ENCODE data around the gene KLF17. TPM values are rescaled to one million over a fixed set of nuclear protein-coding genes. Genes with fewer than 3 reads are reported as not detected.

The KLF17 gene
- total and polyA plus RNA-seq, 5 experiments from 2014 or later: not detected

DNA sequence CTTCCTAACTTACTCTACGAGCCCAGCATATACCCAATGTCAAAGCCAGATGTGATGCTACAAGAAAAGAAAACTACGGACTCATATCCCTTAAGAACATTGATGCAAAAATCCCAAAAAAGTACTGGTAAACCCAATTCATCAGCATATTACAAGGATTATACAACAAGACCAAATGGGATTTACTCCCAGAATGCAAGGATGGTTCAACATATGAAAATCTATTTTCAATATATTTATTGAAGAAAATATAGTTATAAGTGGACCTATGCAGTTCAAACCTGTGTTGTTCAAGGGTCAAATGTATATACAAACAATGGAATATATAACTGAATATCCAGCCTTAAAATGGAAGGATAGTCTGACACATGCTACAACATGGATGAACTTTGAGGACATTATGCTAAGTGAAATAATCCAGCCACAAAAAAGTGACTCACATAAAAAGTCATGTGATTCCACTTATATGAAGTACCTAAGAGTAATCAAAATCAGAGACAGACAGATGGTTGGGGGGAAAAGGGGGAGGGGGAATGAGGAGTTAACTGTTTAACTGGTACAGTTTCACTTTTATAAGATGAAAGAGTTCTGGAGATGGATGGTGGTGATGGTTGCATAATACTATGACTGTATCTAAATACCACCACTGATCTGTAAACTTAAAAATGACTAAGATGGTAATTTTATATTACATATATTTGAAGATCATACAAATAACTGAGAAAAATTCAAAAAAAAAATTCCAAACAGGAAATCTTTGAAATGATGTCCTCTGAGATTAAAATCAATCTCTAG, 26.5 kb downstream of the KLF17 start:
- H3K27ac Mint-ChIP-seq: no peak overlapping the region
- POLR2A ChIA-PET: no interaction called here
- ATAC-seq (no peak), DNase-seq (no peak)
- peaks cover 3 to 44% (median 18%) of the 10 kb centered on the region in 9 donors for H3K9me3 Mint-ChIP-seq
- H3K4me1 Mint-ChIP-seq: no peaks in the 10 kb centered on the region
- peaks cover 0 to 17% (median 2%) of the 10 kb centered on the region in 3 donors for H3K36me3 Mint-ChIP-seq
- peaks cover 0 to 8% (median 3%) of the 10 kb centered on the region in 5 donors for H3K27me3 Mint-ChIP-seq
- H3K4me3 Mint-ChIP-seq: no peak overlapping the region

DNA sequence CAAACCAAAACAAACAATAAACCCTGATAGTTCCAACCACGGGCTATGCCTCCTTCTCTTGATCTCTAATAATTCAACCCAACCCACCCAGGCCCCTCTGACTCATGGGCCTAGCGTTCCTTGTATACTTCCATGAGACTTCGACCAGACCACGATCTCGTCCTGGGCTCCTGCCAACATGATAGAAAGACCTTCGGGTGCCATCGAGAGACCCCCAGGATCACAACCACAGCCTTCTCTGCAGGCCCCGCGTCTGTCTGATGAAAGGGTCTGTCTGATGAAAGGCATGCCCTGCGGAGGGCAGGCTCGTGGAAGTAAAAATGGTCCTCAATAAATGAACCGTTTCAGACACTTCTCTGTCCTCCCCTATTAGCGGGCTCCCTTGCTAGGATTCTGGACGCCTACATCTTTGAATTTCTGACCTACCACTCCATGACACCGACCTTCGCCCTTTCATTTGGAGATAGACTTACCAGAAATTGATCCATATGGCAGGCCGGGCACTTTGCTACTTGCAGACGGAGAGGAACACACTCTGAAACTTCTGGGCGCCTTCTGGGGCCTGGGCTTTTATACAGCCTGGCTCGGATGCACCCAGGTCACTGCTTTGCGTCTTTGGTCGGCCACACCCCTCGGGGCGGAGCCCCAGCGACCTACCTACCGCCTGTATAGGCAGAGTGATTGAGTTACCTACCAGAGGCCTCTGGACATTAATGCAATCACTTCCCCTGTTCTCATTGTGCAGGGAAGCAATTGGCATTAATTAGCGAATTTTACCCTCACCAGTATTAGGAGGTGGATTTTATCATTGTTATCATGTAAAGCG, 28.1 kb downstream of the KLF17 start:
- no peaks in the 10 kb centered on the region for H3K4me1 Mint-ChIP-seq
- H3K4me3 Mint-ChIP-seq: no peak overlapping the region
- H3K9me3 Mint-ChIP-seq: peaks cover 3 to 44% (median 18%) of the 10 kb centered on the region in 9 donors
- POLR2A ChIA-PET: no interaction called here
- peaks cover 0 to 17% (median 2%) of the 10 kb centered on the region in 3 donors for H3K36me3 Mint-ChIP-seq
- DNase-seq: no peak
- no peak overlapping the region for H3K27ac Mint-ChIP-seq
- ATAC-seq: no peak
- peaks cover 0 to 8% (median under 1%) of the 10 kb centered on the region in 5 donors for H3K27me3 Mint-ChIP-seq

DNA sequence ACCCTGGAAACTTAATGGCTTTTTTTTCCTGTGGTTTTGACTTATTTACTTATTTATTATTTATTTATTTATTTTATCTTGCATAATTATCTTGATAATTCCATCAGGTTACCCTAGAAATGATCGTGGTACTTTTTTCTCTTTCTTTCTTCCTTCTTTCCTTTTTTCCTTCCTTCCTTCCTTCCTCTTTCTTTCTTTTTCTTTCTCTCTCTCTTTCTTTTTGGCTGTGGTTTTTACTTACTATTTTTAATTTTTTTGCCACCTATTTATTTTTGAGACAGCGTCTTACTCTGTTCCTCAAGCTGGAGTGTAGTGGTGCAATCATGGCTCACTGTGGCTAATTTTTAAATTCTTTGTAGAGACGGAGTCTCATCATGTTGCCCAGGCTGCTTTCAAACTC, 29.0 kb downstream of the KLF17 start:
- Mint-ChIP-seq H3K4me1 (no peaks in the 10 kb centered on the region), H3K4me3 (no peak overlapping the region), H3K9me3 (peaks cover 3 to 44% (median 18%) of the 10 kb centered on the region in 9 donors), H3K27me3 (peaks cover 2 to 11% (median 7%) of the 10 kb centered on the region in 5 donors), H3K27ac (no peak overlapping the region), H3K36me3 (peaks cover 0 to 17% (median 2%) of the 10 kb centered on the region in 3 donors)
- ATAC-seq: no peak
- POLR2A ChIA-PET: no interaction called here
- DNase-seq: no peak

DNA sequence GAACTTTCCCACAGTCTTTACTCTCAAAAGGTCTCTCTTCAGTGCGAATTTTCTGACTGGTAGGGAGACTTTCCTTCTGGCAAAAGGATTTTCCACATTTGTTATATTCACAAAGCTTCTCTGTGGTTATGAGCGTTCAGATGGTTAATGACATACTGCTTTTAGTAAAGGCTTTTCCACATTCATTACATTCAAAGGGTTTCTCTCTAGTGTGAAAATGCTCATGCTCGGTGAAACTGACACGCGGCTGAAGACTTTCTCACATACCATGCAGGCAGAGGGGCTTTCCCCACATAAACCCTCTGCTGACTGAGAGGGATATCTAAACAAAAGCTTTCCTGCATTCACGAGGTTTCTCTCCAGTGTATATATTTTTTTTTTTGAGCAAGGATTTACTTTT, 32.7 kb downstream of the KLF17 start:
- no peak overlapping the region for H3K4me3 Mint-ChIP-seq
- no peak for DNase-seq
- POLR2A ChIA-PET: interaction anchor here (0.6 kb wide), 1 partner anchor 1819 kb away, joined by 5 read pairs; no protein-coding TSS in a partner anchor
- peaks cover 3 to 21% (median 4%) of the 10 kb centered on the region in 5 donors for H3K27me3 Mint-ChIP-seq
- H3K4me1 Mint-ChIP-seq: no peaks in the 10 kb centered on the region
- no peak overlapping the region for H3K27ac Mint-ChIP-seq
- H3K9me3 Mint-ChIP-seq: peaks cover 0 to 12% (median 3%) of the 10 kb centered on the region in 9 donors
- no peak for ATAC-seq
- H3K36me3 Mint-ChIP-seq: no peaks in the 10 kb centered on the region

DNA sequence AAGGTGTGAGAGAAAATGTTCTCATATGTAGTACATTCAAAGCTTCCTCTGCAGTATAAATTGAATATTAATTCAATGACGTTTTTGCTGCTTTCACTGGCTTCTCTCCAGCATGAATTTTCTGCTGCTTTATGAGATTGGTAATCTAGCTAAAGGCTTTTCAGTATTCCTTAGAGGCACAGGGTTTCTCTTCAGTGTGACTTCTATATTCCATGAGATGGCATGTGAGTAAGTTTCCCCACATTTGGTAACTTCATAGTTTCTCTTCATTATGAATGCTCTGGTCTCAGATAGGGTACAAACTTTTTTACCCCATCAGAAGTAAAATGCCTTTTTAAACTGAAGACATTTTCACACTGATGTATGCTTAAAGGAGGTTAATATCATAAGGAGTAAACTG, 33.2 kb downstream of the KLF17 start:
- POLR2A ChIA-PET: interaction anchor here (0.6 kb wide), 1 partner anchor 1819 kb away, joined by 5 read pairs; no protein-coding TSS in a partner anchor
- H3K36me3 Mint-ChIP-seq: no peaks in the 10 kb centered on the region
- peaks cover 0 to 7% (median 0%) of the 10 kb centered on the region in 9 donors for H3K9me3 Mint-ChIP-seq
- H3K27ac Mint-ChIP-seq: no peak overlapping the region
- no peak for DNase-seq
- H3K4me3 Mint-ChIP-seq: no peak overlapping the region
- H3K27me3 Mint-ChIP-seq: peaks cover 3 to 21% (median 4%) of the 10 kb centered on the region in 5 donors
- H3K4me1 Mint-ChIP-seq: no peaks in the 10 kb centered on the region
- ATAC-seq: no peak

DNA sequence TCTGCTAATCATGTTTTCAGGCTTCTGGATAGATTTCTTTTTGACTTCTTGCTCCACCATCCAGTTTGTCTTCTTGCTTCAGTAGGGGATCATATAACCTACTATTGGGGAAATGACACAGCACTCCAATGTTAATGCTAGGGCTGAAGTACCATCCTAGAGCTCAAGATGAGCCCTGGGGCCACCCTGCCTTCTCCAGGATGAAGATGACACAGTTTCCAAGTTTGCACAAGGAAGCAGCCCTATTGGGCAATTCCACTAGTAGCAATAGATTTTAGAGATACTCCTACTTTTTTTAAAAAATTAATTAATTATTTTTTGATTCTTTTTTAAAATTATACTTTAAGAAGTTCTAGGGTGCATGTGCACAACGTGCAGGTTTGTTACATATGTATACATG, 34.1 kb downstream of the KLF17 start:
- no peaks in the 10 kb centered on the region for H3K36me3 Mint-ChIP-seq
- H3K4me3 Mint-ChIP-seq: no peak overlapping the region
- POLR2A ChIA-PET: no interaction called here
- no peaks in the 10 kb centered on the region for H3K4me1 Mint-ChIP-seq
- ATAC-seq (no peak), DNase-seq (no peak)
- H3K27ac Mint-ChIP-seq: no peak overlapping the region
- H3K27me3 Mint-ChIP-seq: peaks cover 3 to 21% (median 4%) of the 10 kb centered on the region in 5 donors
- peaks cover 0 to 2% (median 0%) of the 10 kb centered on the region in 9 donors for H3K9me3 Mint-ChIP-seq

DNA sequence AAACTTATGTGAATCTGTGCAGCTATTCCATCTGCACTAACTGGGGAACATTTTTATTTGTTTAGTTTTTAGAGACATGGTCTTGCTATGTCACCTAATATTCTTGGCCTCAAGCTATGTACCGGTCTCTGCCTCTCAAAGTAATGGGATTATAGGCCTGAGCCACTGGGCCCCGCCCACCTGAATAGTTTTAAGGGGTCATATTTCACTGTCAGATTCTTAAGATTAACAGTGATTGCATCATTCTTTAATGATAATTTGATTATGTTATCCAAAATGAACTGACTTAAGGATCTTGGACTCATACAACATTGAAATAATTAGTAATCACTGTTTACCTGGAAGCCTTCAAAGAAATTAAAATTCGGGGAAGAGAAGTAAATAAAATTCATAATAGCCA, 35.4 kb downstream of the KLF17 start:
- ATAC-seq: no peak

DNA sequence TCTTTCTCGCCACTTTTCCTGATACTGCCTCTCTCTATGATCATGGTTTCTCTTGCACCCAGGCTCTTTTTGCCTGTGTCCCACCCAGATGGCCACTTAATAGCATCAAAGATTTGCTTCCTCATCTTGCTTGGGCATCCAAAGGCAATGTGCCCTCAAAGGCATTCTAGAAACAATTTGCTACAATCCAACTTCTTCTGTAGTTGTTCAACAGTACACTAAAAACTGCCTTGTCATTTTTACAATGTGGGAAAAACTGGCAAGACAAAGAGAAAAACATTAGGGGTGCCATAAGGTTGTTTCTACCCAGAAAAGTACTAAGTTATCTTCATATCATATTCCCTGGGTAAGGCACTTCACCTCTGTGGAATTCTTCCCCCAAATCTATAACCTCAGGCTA, 39.3 kb downstream of the KLF17 start:
- peaks cover 0 to 13% (median 0%) of the 10 kb centered on the region in 9 donors for H3K9me3 Mint-ChIP-seq

More for the DNA sequence above, 35.4 kb downstream of the KLF17 start:
- POLR2A ChIA-PET: no interaction called here
- H3K36me3 Mint-ChIP-seq: no peaks in the 10 kb centered on the region
- peaks cover 3 to 21% (median 4%) of the 10 kb centered on the region in 5 donors for H3K27me3 Mint-ChIP-seq
- H3K9me3 Mint-ChIP-seq: no peaks in the 10 kb centered on the region
- no peak for DNase-seq
- no peak overlapping the region for H3K4me3 Mint-ChIP-seq
- no peak overlapping the region for H3K27ac Mint-ChIP-seq
- H3K4me1 Mint-ChIP-seq: no peaks in the 10 kb centered on the region

DNA sequence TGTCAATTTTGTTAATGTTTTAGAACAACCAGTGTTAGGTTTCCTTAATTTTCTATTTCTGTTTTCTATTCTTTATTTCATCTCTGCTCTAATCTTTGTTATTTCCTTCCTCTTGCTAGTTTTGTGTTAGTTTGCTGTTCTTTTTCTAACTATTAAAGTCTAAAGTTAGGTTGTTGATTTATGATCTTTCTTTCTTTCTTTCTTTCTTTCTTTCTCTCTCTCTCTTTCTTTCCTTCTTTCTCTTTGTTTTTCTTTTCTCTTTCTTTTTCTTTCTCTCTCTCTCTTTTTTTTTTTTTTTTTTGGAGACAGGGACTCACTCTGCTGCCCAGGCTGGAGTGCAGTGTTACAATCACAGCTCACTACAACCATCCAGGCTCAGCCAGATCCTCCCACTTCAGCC, 40.2 kb downstream of the KLF17 start:
- no peak for ATAC-seq
- Mint-ChIP-seq H3K27me3 (no peaks in the 10 kb centered on the region), H3K4me1 (no peaks in the 10 kb centered on the region), H3K27ac (peak overlapping the region in 3 of 10 donors; percentile 0 to 46 (median 39)), H3K36me3 (peaks cover 0 to 10% (median 0%) of the 10 kb centered on the region in 3 donors), H3K4me3 (no peak overlapping the region), H3K9me3 (peaks cover 0 to 13% (median 0%) of the 10 kb centered on the region in 9 donors)
- DNase-seq: no peak
- POLR2A ChIA-PET: no interaction called here

More for the DNA sequence above, 39.3 kb downstream of the KLF17 start:
- peaks cover 0 to 10% (median 0%) of the 10 kb centered on the region in 3 donors for H3K36me3 Mint-ChIP-seq
- DNase-seq: no peak
- no peaks in the 10 kb centered on the region for H3K4me1 Mint-ChIP-seq
- no peak for ATAC-seq
- peaks cover 0 to 9% (median 0%) of the 10 kb centered on the region in 5 donors for H3K27me3 Mint-ChIP-seq
- H3K27ac Mint-ChIP-seq: no peak overlapping the region
- POLR2A ChIA-PET: no interaction called here
- H3K4me3 Mint-ChIP-seq: no peak overlapping the region

DNA sequence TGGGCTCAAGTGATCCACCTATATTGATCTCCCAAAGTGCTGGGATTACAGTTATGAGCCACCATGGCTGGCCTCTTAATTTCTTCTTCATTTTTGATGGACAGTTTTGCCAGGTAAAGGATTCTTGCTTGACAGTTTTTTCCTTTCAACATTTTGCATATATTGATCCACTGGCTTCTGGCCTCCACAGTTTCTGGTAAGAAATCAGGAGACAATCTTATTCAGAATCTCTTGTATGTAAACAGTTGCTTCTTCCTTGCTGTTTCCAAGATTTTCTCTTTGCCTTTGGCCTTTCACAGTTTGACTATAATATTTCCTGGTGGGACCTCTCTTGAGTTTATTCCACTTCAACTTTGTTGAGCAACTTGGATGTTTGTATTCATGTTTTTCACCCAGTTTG, 42.9 kb downstream of the KLF17 start:
- Mint-ChIP-seq H3K27ac (no peak overlapping the region), H3K4me1 (no peaks in the 10 kb centered on the region), H3K27me3 (peaks cover 0 to 5% (median 0%) of the 10 kb centered on the region in 5 donors), H3K4me3 (no peak overlapping the region), H3K9me3 (peaks cover 0 to 13% (median 0%) of the 10 kb centered on the region in 9 donors), H3K36me3 (peaks cover 0 to 10% (median 0%) of the 10 kb centered on the region in 3 donors)
- DNase-seq (no peak), ATAC-seq (no peak)
- POLR2A ChIA-PET: no interaction called here

DNA sequence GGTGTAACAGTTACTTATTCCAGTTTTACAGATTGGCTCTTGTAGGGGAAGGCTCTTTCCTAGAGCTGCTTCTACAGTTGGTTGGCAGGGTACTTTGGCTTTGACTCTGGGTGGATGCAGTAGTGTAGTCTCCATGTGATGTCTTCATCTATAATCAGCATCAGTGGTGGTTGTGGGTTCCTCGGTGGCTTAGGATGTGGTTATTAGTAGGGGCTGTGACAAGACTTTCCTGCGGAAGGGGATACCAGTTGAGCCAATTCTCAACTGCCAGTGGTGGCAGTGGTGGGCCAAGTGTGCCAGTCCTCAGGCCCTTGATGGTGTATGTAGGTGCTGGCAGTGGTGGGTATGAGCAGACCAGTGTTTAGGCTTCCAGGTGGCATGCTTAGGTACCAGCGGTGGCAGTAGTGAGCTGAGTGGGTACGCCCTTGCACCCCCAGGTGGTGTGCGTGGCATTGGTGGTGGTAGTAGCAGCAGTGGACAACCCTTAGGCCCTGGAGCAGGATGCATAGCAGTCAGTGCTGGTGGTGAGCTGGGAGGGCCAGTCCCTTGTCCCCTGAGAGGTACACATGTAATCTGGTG, 50.0 kb downstream of the KLF17 start:
- H3K4me3 Mint-ChIP-seq: no peak overlapping the region
- peaks cover 0 to 19% (median 0%) of the 10 kb centered on the region in 3 donors for H3K36me3 Mint-ChIP-seq
- peak overlapping the region in 1 of 10 donors; percentile 11 for H3K27ac Mint-ChIP-seq
- H3K4me1 Mint-ChIP-seq: no peaks in the 10 kb centered on the region
- H3K9me3 Mint-ChIP-seq: peaks cover 0 to 24% (median 11%) of the 10 kb centered on the region in 9 donors
- ATAC-seq (no peak), DNase-seq (no peak)
- peaks cover 4 to 26% (median 17%) of the 10 kb centered on the region in 5 donors for H3K27me3 Mint-ChIP-seq
- POLR2A ChIA-PET: no interaction called here

DNA sequence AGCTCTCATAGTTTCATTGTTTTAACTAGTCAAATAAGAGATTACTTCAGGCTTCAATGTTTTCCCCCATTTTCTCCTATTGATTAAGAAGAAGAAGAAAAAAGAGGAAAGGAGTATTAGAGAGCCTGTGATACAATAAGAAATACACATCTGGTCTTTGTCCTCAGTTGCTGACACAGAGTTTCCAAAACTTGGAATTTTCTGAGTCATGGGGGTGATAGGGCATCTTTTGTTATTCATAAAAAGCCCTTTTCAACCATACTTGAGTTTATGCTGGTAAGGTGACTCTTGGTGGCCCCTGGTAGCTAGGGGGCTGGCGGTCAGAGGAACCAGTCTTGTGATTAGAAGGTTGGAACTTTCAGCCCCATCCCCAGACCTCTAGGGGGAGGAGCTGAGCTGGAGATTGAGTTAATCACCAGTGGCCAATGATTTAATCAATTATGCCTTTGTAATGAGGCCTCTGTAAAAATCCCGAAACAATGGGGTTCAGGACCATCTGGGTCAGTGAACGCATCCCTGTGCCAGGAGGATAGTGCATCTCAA, 51.7 kb downstream of the KLF17 start:
- Mint-ChIP-seq H3K36me3 (peaks cover 0 to 26% (median 2%) of the 10 kb centered on the region in 3 donors), H3K4me3 (no peak overlapping the region), H3K27ac (no peak overlapping the region), H3K27me3 (peaks cover 6 to 31% (median 19%) of the 10 kb centered on the region in 5 donors), H3K4me1 (no peaks in the 10 kb centered on the region), H3K9me3 (peaks cover 0 to 34% (median 14%) of the 10 kb centered on the region in 9 donors)
- DNase-seq (no peak), ATAC-seq (no peak)
- POLR2A ChIA-PET: no interaction called here

Data from naive thymus-derived CD8-positive, alpha-beta T cell (primary cell).